HFF-Myc (cell line): ENCODE data around the gene MYH10.

Experiments used
- DNase-seq: peaks from one replicate; pipeline ENCODE4 v3.0.0-alpha.2; 2011; ENCODE audit warnings: low read depth; ENCODE audit errors: extremely low read depth
- H3K4me3 ChIP-seq: replicated peaks from 2 replicates; pipeline ENCODE4 v1.5.1; 2011; ENCODE audit warnings: low read depth, mild to moderate bottlenecking, control low read depth, low read length
- TF ChIP-seq, protein P1 (sequence below): IDR thresholded peaks from 2 replicates; pipeline ENCODE4 v1.5.1; 2012; ENCODE audit warnings: mild to moderate bottlenecking, low read depth, low read length, control low read depth; ENCODE audit errors: missing control alignments

MYH10 gene

DNA sequence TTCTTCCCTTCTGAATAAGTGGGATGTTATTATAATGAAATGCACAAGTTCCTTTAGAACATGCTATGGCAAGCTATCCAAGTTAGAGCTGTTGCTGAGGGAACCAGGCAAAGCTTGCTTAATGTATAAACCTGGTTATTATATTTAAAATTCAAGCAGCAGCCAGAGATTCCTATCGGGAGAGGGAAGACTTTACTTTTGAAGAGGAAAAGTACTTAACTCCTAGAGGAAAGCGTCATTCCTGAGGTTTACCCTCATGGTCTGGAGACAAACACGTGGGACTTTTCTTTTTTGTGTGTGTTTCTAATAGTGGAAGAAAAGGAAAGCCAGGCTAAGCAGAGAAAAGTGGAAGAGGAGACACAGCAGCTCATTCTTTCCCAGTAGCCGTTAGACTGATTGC, 39.9 kb upstream of the MYH10 start:
- H3K4me3 ChIP-seq = no peak overlapping the region
- TF ChIP-seq, protein P1, sequence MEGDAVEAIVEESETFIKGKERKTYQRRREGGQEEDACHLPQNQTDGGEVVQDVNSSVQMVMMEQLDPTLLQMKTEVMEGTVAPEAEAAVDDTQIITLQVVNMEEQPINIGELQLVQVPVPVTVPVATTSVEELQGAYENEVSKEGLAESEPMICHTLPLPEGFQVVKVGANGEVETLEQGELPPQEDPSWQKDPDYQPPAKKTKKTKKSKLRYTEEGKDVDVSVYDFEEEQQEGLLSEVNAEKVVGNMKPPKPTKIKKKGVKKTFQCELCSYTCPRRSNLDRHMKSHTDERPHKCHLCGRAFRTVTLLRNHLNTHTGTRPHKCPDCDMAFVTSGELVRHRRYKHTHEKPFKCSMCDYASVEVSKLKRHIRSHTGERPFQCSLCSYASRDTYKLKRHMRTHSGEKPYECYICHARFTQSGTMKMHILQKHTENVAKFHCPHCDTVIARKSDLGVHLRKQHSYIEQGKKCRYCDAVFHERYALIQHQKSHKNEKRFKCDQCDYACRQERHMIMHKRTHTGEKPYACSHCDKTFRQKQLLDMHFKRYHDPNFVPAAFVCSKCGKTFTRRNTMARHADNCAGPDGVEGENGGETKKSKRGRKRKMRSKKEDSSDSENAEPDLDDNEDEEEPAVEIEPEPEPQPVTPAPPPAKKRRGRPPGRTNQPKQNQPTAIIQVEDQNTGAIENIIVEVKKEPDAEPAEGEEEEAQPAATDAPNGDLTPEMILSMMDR = no peak
- no peak for DNase-seq

DNA sequence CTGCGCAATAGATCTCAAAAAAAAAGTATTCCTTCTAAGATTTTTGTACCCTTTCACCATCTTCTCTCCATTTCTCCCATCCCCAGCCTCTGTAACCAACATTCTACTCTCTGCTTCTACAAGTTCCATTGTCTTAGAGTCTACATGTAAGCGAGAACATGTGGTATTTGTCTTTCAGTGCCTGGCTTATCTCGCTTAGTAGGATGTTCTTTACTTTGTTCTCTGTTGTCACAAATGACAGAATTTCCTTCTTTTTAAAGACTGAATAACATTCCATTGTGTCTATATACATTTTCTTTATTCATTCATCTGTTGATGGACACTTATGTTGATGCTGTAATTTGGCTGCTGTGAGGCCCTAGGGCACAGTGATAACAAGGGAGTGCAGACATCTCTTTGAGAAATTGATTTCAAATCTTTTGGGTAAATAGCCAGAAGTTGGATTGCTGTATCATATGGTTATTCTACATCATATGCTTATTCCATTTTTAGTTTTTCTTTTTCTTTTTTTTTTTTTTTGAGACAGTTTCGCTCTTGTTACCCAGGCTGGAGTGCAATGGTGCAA, 37.7 kb upstream of the MYH10 start:
- no peak overlapping the region for H3K4me3 ChIP-seq
- TF ChIP-seq, protein P1 = no peak
- DNase-seq = no peak

DNA sequence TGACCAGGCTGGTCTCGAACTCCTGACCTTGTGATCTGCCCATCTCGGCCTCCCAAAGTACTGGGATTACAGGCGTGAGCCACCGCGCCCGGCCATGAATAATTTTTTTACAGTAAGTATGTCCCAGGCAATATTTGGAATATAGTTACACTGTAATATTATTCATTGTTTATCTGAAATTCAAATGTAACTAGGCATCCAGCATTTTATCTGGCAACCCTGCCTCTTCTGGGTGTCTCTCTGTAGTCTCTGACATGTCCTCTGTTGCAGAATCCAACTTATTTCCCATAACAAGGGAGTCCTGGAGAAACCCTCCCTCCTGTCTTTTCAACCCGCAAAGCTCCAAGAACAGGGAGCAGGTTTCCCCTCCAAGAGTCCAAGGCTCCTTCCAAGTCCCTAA, 36.9 kb upstream of the MYH10 start:
- no peak overlapping the region for H3K4me3 ChIP-seq
- DNase-seq = no peak
- TF ChIP-seq, protein P1 = no peak

DNA sequence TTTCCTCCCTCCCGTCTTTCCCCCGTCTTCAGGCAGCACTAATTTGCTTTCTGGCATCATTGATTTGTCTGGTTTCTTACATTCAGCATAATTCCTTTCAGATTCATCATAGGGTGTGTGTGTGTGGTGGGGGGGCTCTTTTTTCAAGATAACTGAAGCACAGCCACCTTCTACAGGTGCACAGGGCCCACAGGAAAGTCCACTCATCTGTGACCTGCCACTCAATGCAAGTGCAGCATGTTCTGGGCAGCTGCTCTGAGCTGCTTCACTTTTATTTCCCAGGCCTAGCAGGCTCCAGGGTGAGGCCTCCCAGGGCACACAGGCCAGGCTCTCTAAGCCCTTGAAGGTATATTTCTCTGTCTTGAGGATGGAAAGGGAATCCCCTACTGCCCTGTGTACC, 35.2 kb upstream of the MYH10 start:
- TF ChIP-seq, protein P1 = no peak
- no peak for DNase-seq
- no peak overlapping the region for H3K4me3 ChIP-seq

DNA sequence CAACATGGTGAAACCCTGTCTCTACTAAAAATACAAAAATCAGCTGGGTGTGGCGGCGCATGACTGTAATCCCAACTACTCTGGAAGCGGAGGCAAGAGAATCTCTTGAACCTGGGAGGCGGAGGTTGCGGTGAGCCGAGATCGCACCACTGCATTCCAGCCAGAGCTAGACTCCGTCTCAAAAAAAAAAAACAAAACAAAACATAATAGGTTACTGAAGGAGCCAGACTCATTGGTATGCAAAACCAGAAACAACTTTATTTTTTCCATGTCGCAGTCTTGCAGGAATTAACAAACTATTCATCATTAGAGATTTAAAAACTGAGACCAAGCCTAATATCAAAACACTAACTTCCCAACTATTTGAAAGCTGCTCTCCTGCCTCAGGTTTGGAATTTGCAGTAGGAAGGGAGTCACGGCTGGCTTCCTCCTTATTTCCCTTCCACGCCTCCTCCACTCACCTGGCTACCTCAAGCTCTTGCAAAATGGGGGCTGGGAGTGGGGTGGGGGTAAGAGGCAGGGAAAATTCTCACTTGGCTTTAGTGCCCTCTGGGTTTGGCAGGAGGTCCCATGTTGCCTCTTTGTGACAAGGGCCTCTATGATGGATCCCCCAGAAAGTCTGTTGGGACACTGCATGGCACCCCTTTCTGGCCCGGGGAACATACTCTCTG, 34.1 kb upstream of the MYH10 start:
- TF ChIP-seq, protein P1 = no peak
- no peak overlapping the region for H3K4me3 ChIP-seq
- DNase-seq = no peak

DNA sequence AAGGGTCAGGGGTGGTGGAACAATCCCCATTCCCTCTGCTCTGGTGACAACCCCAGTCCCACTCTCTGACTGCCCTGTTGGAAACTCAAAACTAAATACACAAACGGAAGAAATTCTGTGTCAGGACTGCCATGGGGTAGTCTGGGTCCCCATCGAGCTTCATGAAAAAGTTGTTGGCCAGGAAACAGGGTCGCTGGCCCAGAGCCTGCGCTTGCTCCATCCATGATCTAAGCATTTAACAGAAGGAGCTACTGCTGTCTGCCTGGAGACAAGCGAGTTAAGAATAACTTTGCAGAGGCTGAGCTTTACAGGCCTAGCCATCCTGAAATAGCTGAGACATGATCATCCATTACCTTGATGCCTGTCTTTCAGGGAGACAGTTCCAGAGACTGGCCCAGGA, 32.4 kb upstream of the MYH10 start:
- DNase-seq = no peak
- TF ChIP-seq, protein P1 = no peak
- no peak overlapping the region for H3K4me3 ChIP-seq
